Uterus (tissue), 4 donors: ENCODE measurements around the gene CDH7. TPM values are rescaled to one million over a fixed set of nuclear protein-coding genes. Genes with fewer than 3 reads are reported as not detected.

Experiments used
- DNase-seq, 2 donors: peaks; one replicate each; pipeline ENCODE4 v3.0.0-alpha.2; 2019 to 2020
- H3K27ac ChIP-seq, 2 donors: fragments of 200-600 bp; sonication (generic); 1 replicate in 1 of 2; 2 replicates in 1 of 2; pipeline ENCODE4 v1.5.1; 2016 to 2018
- H3K27me3 ChIP-seq, 2 donors: fragments of 200-600 bp; sonication (generic); one replicate each; pipeline ENCODE4 v1.5.1; 2018 to 2019; ENCODE audit warnings: control low read depth in 1 of 2
- H3K36me3 ChIP-seq, 2 donors: fragments of 200-600 bp; sonication (generic); one replicate each; pipeline ENCODE4 v1.5.1; 2019; ENCODE audit warnings: control low read depth in 1 of 2
- H3K4me1 ChIP-seq, 2 donors: fragments of 200-600 bp; sonication (generic); one replicate each; pipeline ENCODE4 v1.5.1; 2018 to 2019; ENCODE audit warnings: control low read depth in 1 of 2
- H3K4me3 ChIP-seq, 2 donors: fragments of 200-600 bp; sonication (generic); 1 replicate in 1 of 2; 2 replicates in 1 of 2; pipeline ENCODE4 v1.5.1; 2018 to 2019; ENCODE audit warnings: mild to moderate bottlenecking in 1 of 2
- H3K9me3 ChIP-seq, 2 donors: fragments of 200-600 bp; sonication (generic); one replicate each; pipeline ENCODE4 v1.5.1; 2019; ENCODE audit warnings: control low read depth in 1 of 2
- CTCF ChIP-seq, 4 experiments: fragments of 200-600 bp in 2 of 4; fragments of 450-650 bp in 2 of 4; sonication (generic) in 2 of 4; IDR thresholded peaks; one replicate each; pipeline ENCODE4 v1.5.1; 2016 to 2019; ENCODE audit warnings: antibody characterized with exemption in 4 of 4, mild to moderate bottlenecking in 2 of 4, moderate library complexity in 1 of 4
- POLR2A ChIP-seq, 2 donors: fragments of 450-650 bp; IDR thresholded peaks; one replicate each; pipeline ENCODE4 v1.6.1; 2016; ENCODE audit warnings: antibody characterized with exemption in 2 of 2, mild to moderate bottlenecking in 1 of 2, moderate library complexity in 1 of 2
- intact Hi-C: fragments of 100-400 bp; cut with DNase I; formaldehyde crosslinking; loops from one replicate; pipeline ENCODE4 v1.15.1; 2023; ENCODE audit warnings: low total_unique reads
- total RNA-seq, 4 donors: library from RNA; depleted of rRNA in 3 of 4; stranded (reverse); fragments of >200 nt in 3 of 4; gene quantifications; one replicate each; pipeline versions ENCODE4 v1.1.0 to v1.2.4, GENCODE V29; 2014 to 2023
- donor health status: DM: yes; HTN: yes; CAD: no.

The CDH7 gene
- total RNA-seq, 4 donors from 2014 or later, result 2.8 TPM; not detected in 3

- TF ChIP-seq CTCF (IDR thresholded peaks at IDR 0.05) (no peak), POLR2A (IDR thresholded peaks at IDR 0.05) (no peak)
- no peaks in the 10 kb centered on the region for H3K27me3 ChIP-seq
- no peak overlapping the region for H3K27ac ChIP-seq
- no peaks in the 10 kb centered on the region for H3K4me1 ChIP-seq
- intact Hi-C loops, result no loop called here
- no peak for DNase-seq
- no peak overlapping the region for H3K4me3 ChIP-seq
- no peaks in the 10 kb centered on the region for H3K9me3 ChIP-seq
- no peaks in the 10 kb centered on the region for H3K36me3 ChIP-seq
These were observed 66.4 kb downstream of the CDH7 start for GRCh38 chr18:65817178-65817577.

- DNase-seq, result no peak
- Histone ChIP-seq H3K27ac (no peak overlapping the region), H3K4me1 (no peaks in the 10 kb centered on the region), H3K9me3 (no peaks in the 10 kb centered on the region), H3K27me3 (no peaks in the 10 kb centered on the region), H3K36me3 (no peaks in the 10 kb centered on the region), H3K4me3 (no peak overlapping the region)
- intact Hi-C loops, result no loop called here
- TF ChIP-seq POLR2A (IDR thresholded peaks at IDR 0.05), result no peak
- no peak for TF ChIP-seq CTCF (IDR thresholded peaks at IDR 0.05)
These were observed 71.1 kb downstream of the CDH7 start for GRCh38 chr18:65821911-65822310.

- Histone ChIP-seq H3K9me3 (no peaks in the 10 kb centered on the region), H3K27ac (no peak overlapping the region), H3K4me1 (no peaks in the 10 kb centered on the region), H3K4me3 (no peak overlapping the region), H3K27me3 (no peaks in the 10 kb centered on the region), H3K36me3 (no peaks in the 10 kb centered on the region)
- no peak for DNase-seq
- no peak for TF ChIP-seq CTCF (IDR thresholded peaks at IDR 0.05)
- no peak for TF ChIP-seq POLR2A (IDR thresholded peaks at IDR 0.05)
- intact Hi-C loops, result no loop called here
These were observed 72.0 kb downstream of the CDH7 start for GRCh38 chr18:65822826-65823225.

GRCh38 chr18:65827444-65827843, 76.6 kb downstream of the CDH7 start:
- intact Hi-C loops, result no loop called here
- Histone ChIP-seq H3K36me3 (no peaks in the 10 kb centered on the region), H3K9me3 (no peaks in the 10 kb centered on the region), H3K4me3 (no peak overlapping the region), H3K27me3 (no peaks in the 10 kb centered on the region), H3K27ac (no peak overlapping the region), H3K4me1 (no peaks in the 10 kb centered on the region)
- DNase-seq, result no peak
- TF ChIP-seq CTCF (IDR thresholded peaks at IDR 0.05) (no peak), POLR2A (IDR thresholded peaks at IDR 0.05) (no peak)

GRCh38 chr18:65835881-65836280, 85.1 kb downstream of the CDH7 start:
- intact Hi-C loops, result no loop called here

More at GRCh38 chr18:65835881-65836280, 85.1 kb downstream of the CDH7 start:
- Histone ChIP-seq H3K4me1 (no peaks in the 10 kb centered on the region), H3K4me3 (no peak overlapping the region), H3K9me3 (no peaks in the 10 kb centered on the region), H3K36me3 (no peaks in the 10 kb centered on the region), H3K27me3 (no peaks in the 10 kb centered on the region), H3K27ac (no peak overlapping the region)
- DNase-seq, result no peak
- TF ChIP-seq POLR2A (IDR thresholded peaks at IDR 0.05) (no peak), CTCF (IDR thresholded peaks at IDR 0.05) (no peak)
